ENCODE data around the gene STKLD1.

The STKLD1 gene

DNA sequence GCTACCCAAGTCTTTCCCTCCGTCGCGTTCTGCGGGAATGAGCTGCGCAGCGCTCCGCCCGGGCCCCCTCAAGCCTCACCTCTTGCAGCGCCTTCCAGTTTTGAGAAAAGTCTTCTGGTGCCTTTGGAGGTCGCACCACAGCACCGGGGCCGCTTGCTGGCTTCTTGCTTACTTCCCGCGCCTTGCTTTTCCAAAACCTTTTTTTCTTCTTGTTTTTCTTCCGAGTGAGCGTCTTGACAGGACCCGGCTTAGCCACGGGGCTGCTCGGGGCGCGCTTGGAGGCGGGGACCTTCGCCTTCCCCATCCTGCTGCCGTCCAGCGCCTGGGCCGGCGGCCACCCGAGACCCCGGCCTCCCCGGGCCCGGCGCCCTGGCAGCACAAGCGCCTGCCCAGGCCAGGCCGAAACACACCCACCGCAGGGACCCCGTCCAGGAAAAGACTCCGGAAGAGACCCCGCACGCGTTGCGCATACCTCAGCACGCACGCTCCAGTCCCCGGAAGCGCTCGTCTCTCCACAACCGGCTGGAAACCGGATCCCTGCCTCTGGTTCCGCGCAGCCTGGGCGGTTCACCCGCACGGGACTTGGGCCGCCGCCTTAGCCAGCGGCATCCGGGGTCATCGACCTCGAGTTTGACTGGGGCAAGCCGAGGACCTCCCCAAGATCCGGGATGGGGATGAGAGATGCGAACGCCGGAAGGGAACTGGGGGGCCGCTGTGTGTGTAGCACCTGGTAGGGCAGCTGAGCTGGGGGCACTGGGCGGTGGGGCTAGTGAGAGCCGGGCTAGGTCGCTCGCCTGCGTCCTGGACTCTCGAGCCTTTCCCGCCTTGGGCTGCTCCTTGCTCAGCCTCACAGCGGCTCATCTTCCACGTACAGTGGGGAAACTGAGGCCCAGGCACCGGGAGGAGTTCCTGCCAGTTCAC lies 41.6 kb downstream of the STKLD1 start, which contains the start of gene REXO4:
TSS of gene REXO4 (minus strand) at position 470 of the 921 bp plus-strand sequence. CDS start at position 304, 166 bp downstream.
- DNase-seq (ENCODE audit: low read depth in 2 of 2), result peak; percentile 57 to 60

DNA sequence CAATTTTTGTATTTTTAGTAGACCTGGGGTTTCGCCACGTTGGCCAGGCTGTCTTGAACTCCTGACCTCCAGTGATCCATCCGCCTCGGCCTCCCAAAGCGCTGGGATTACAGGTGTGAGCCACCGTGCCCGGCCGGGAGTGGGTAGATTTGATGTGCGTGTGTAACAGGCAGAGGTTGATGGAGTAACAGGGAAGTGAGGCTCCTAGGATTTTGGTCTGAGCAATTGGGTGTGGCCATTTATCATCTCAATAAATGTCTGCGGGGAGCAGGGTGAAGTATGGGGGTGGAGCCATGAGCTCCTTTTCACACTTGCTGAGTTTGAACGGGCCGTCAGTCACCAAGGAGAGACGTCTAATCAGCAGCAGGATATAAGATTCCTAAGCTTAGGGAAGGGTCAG lies 42.8 kb downstream of the STKLD1 start:
- no peak for DNase-seq (ENCODE audit: low read depth in 2 of 2)

DNA sequence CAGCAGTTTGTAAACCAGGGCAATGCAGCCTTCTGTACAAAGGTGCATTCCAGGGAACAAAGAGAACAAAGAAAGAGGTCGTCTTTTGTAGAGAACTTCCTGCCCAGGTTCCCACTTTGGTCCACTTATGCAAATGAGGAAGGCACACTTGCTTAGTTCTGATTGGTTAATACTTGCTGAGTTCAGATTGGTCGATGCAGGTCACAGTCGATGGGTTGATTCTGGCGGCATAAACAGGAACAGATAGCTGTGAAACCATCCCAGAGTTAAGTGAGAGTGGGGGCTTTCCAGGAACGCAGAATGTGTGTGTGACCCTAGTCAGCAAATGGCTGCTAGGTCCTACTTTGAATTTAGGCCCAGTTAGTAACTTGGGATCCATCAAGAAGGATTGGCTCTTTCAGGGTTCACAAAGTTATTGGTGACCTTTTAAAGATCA lies 44.2 kb downstream of the STKLD1 start:
- DNase-seq (ENCODE audit: low read depth in 2 of 2), result no peak

DNA sequence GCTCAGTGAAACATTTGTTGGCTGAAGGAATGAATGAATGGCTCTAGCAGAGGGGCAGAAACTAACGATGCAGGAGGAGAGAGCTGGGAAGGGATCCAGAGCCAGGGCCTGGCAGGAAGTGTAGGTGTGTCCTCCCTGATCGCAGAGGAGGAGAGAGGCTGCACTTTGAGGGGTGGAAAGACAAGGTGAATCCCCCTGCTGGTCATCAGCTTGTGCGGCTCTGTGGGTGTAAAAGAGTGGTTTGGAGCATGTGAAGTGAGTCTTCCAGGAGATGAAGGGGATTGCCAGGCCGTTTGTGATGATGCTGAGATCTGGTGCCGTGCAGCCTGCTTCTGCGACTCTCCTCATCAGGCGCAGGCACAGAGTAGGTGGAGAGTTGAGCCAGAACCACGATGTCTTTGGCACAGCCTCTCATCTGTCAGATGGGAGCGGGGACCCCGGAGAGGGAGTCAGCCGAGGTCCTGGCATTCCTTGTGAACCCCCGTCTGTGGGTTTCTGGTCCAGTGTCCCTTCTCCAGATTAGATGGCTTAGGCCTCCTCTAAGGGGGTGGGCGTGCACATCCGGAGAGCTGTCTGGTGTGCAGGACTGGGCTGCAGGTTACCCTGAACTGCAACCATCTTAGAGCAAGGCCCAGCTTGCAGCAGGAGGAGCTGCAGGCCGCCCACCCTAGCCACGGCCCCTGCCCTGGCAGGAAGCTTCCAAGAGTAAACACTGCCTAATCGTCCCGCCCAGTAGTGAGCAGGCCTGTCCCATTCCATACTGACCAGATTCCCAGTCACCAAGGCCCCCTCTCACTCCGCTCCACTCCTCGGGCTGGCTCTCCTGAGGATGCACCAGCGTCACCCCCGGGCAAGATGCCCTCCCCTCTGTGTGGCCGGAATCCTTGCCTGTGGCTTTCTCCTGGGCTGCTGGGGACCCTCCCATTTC lies 45.7 kb downstream of the STKLD1 start, which contains the start of gene ADAMTS13:
TSS of gene ADAMTS13 (plus strand) at position 753 of the 928 bp plus-strand sequence. CDS start at position 830, 77 bp downstream.
- no peak for DNase-seq (ENCODE audit: low read depth in 2 of 2)

DNA sequence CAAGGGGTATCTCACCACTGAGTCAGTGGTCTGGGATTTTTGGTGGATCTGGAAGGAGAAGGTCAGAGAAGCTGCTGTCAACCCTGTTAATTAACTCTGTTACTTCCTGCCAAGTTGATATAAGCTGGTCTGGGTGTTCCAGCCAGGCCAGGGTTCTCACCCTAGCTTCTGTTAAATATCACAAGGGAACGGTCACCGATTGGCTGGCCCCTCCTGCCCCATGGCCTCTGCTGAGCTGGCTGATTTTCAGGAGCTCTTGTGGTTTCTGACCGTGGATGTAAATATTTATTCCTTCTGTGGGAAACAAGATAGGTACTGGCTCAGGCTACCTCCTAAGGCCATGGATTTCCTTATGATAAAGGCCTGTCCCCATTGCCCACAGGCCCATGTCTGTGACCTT lies 47.0 kb downstream of the STKLD1 start:
- no peak for DNase-seq (ENCODE audit: low read depth in 2 of 2)

DNA sequence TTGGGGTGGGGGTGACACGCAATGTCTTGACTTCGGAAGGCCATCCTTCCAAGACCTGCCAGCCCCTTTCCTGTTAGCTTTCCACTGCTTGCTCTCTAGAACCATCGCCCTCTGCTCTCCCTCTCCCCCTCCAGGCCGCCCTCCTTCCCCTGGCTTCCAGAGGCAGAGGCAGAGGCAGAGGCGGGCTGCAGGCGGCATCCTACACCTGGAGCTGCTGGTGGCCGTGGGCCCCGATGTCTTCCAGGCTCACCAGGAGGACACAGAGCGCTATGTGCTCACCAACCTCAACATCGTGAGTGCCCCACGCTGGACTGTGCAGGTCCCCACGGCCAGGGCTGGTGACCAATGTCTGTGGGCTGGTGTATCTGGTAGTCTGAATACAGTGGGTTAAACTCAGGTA lies 48.0 kb downstream of the STKLD1 start:
- no peak for DNase-seq (ENCODE audit: low read depth in 2 of 2)

- no peak for DNase-seq (ENCODE audit: low read depth in 2 of 2)
Measured at GRCh38 chr9:133425049-133425632, 49.0 kb downstream of the STKLD1 start.

DNA sequence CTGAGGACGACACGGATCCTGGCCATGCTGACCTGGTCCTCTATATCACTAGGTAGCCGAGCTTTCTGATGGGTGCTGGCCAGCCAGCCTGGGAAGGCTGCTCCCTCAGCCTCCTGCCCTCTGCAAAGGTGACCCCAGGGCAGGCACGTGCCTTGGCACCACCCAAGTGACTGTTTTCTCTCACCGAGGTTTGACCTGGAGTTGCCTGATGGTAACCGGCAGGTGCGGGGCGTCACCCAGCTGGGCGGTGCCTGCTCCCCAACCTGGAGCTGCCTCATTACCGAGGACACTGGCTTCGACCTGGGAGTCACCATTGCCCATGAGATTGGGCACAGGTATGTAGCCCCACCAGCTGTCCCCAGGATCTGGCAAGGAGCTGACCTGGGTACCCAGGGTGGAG lies 49.8 kb downstream of the STKLD1 start:
- DNase-seq (ENCODE audit: low read depth in 2 of 2), result no peak

- DNase-seq (ENCODE audit: low read depth in 2 of 2), result no peak
Measured at GRCh38 chr9:133427658-133428348, 51.6 kb downstream of the STKLD1 start.

DNA sequence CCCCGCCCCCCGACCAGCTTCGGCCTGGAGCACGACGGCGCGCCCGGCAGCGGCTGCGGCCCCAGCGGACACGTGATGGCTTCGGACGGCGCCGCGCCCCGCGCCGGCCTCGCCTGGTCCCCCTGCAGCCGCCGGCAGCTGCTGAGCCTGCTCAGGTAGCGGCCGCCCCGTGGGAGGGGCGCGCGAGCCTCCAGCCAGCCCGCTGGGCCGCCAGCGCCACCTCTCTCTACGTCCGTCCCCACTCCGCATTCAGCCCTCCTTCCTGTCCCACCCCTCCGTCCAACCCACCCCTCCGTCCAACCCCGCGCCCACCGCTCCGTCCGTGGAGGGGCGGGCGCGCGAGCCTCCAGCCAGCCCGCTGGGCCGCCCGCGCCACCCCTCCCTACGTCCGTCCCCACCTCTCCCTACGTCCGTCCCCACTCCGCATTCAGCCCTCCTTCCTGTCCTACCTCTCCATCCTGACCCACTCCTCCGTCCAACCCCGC lies 52.5 kb downstream of the STKLD1 start:
- DNase-seq (ENCODE audit: low read depth in 2 of 2), result no peak

- DNase-seq (ENCODE audit: low read depth in 2 of 2), result no peak
Measured at GRCh38 chr9:133429214-133429613, 53.0 kb downstream of the STKLD1 start.

DNA sequence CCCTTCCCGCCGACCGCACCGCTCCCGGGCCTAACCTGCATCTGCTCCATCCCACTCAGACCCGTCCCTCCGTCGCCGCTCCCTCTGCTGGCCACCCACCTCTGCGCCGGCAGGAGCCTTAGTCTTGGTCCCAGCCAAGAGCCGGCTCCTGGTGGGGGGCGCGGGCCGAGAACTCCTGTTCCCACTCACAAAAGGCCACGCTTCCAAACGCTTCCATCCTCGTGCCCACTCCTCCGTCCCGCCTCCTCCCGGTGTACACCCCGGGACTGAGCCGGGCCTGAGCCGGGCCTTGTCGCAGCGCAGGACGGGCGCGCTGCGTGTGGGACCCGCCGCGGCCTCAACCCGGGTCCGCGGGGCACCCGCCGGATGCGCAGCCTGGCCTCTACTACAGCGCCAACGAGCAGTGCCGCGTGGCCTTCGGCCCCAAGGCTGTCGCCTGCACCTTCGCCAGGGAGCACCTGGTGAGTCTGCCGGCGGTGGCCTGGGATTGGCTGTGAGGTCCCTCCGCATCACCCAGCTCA lies 53.5 kb downstream of the STKLD1 start:
- no peak for DNase-seq (ENCODE audit: low read depth in 2 of 2)

- no peak for DNase-seq (ENCODE audit: low read depth in 2 of 2)
Measured at GRCh38 chr9:133430244-133430643, 54.1 kb downstream of the STKLD1 start.

- no peak for DNase-seq (ENCODE audit: low read depth in 2 of 2)
Measured at GRCh38 chr9:133433351-133433843, 57.2 kb downstream of the STKLD1 start.

- no peak for DNase-seq (ENCODE audit: low read depth in 2 of 2)
Measured at GRCh38 chr9:133436681-133437080, 60.5 kb downstream of the STKLD1 start.

GRCh38 chr9:133437753-133438531 lies 61.8 kb downstream of the STKLD1 start:
- no peak for DNase-seq (ENCODE audit: low read depth in 2 of 2)

GRCh38 chr9:133439337-133439736 lies 63.2 kb downstream of the STKLD1 start:
- DNase-seq (ENCODE audit: low read depth in 2 of 2), result no peak

DNA sequence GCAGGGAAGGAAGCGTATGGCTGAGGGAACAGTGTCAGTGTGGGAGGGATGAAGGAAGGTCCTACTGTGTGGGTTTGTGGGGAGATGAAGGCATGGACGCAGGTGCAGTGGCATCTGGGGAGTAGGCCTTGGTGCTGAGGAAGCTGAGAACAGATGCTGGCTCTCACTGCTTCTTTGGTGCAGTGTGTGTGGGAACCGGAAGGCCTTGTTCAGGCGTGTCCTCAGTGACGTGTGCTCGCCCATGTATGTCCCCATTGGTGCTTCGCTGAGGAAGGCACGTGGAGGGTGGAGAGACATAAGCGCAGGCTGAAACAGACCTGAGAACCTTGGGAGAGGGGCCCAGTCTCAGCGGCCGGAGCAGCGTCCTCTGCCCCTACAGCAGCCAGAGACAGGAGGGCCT lies 64.7 kb downstream of the STKLD1 start:
- DNase-seq (ENCODE audit: low read depth in 2 of 2), result no peak

DNA sequence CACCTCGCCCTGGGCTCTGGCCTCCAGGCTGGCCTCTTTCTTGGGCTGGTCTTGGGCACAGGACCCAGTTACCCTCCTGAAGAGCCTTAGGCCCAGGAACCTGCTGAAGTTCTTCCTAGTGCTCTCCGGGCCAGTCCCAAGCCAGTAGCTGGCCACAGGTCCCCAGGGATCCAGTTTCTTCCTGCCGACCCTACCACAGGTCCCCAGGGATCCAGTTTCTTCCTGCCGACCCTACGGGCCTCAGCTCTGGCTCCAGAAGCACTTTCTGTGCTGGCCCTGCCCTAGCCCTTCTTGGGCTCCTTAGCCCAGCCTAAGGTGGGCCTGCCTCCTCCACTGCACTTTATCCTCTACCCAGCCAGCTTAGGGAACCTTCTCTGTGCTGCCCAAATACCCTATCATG lies 65.4 kb downstream of the STKLD1 start:
- DNase-seq (ENCODE audit: low read depth in 2 of 2), result no peak

GRCh38 chr9:133443248-133443647 lies 67.1 kb downstream of the STKLD1 start:
- no peak for DNase-seq (ENCODE audit: low read depth in 2 of 2)
